Skeletal muscle tissue (tissue), 4 donors: Measurements from ENCODE around the gene CCDC137. TPM values are rescaled to one million over a fixed set of nuclear protein-coding genes. Genes with fewer than 3 reads are reported as not detected.
"Not testable (repeated sequence)": the region's sequence is repeated elsewhere in the genome, so short reads cannot be mapped to it uniquely, and the experiment has no call there.

Source experiments
- H3K27ac ChIP-seq: one replicate; pipeline ENCODE4 v1.7.0; 2013; ENCODE audit warnings: mild to moderate bottlenecking, low read depth, low read length, inconsistent platforms
- H3K27me3 ChIP-seq, 3 donors: one replicate each; pipeline ENCODE4 v1.7.0; 2013; ENCODE audit warnings: low read length in 3 of 3; ENCODE audit not compliant: control insufficient read depth in 3 of 3, insufficient read depth in 3 of 3
- H3K36me3 ChIP-seq, 3 donors: one replicate each; pipeline ENCODE4 v1.7.0; 2013; ENCODE audit warnings: low read length in 3 of 3; ENCODE audit not compliant: control insufficient read depth in 3 of 3, insufficient read depth in 3 of 3
- H3K4me1 ChIP-seq, 3 donors: one replicate each; pipeline ENCODE4 v1.7.0; 2013; ENCODE audit warnings: low read length in 3 of 3, mild to moderate bottlenecking in 3 of 3; ENCODE audit not compliant: control insufficient read depth in 3 of 3, insufficient read depth in 3 of 3
- H3K4me3 ChIP-seq, 3 donors: one replicate each; pipeline ENCODE4 v1.7.0; 2013; ENCODE audit warnings: low read length in 3 of 3
- H3K9ac ChIP-seq, 3 donors: one replicate each; pipeline ENCODE4 v1.7.0; 2013; ENCODE audit warnings: low read length in 3 of 3, mild to moderate bottlenecking in 3 of 3, moderate library complexity in 2 of 3, low read depth in 1 of 3
- H3K9me3 ChIP-seq, 3 donors: one replicate each; pipeline ENCODE4 v1.7.0; 2013; ENCODE audit warnings: low read length in 3 of 3; ENCODE audit not compliant: control insufficient read depth in 3 of 3
- total RNA-seq: library from RNA; depleted of rRNA; stranded (reverse); fragments of >200 nt; gene quantifications from one replicate; pipeline ENCODE4 v1.2.3, GENCODE V29; 2014
- donor health status: Osteomylitis.

The CCDC137 gene, protein sequence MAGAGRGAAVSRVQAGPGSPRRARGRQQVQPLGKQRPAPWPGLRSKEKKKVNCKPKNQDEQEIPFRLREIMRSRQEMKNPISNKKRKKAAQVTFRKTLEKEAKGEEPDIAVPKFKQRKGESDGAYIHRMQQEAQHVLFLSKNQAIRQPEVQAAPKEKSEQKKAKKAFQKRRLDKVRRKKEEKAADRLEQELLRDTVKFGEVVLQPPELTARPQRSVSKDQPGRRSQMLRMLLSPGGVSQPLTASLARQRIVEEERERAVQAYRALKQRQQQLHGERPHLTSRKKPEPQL
- total RNA-seq: 5.7 TPM

DNA sequence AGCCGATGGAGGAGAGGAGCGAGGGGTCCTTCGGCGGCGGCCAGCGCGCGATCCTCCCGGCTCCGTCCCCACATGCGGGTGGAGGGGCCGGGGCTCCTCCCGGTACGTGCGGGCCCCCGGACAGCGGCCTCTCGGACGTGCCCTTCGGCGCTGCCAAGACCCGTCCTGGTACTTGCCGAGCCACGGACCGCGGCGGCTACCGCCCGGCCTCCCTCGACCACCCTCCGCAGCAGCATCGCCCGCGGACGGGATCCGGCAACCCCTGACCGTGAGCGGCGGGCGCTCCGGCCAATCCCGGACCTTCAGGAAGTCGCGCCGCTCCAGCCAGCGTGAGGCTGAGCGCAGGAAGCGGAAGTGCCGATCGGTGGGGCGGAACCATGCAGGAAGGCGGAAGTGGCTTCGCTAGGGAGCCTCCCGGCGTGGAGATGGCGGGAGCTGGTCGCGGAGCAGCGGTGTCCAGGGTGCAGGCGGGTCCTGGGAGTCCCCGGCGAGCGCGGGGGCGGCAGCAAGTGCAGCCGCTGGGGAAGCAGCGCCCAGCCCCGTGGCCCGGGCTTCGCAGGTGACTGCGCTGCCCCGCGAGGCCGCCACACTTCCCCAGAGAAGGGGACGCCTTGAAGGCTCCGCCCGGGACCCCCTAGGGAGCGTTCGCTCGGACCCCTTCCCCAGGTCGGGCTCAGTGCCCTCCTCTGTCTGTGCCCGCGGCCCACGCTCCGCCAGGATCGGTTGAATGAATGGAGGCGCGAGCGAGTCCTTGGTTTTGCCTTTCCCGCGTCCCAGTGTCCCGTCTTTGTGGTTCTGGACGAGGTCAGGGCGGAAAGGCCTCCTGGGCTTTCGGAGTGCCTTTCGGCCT lies at the start of gene CCDC137, which contains the start of gene OXLD1:
CCDC137 (plus strand) TSS at position 396 of the 850 bp plus-strand sequence; CDS start at position 426, 30 bp downstream.
OXLD1 (minus strand) TSS at position 264 of the 850 bp plus-strand sequence; CDS start at position 236, 28 bp downstream.
- H3K9ac ChIP-seq: peak within 1 kb of the TSS; percentile 83 to 92 (median 92)
- H3K27ac ChIP-seq: peak within 1 kb of the TSS; percentile 70
- H3K4me1 ChIP-seq: peaks cover 16 to 33% (median 21%) of the 10 kb centered on the region in 3 donors
- no peaks in the 10 kb centered on the region for H3K27me3 ChIP-seq
- peaks cover 9 to 19% (median 18%) of the 10 kb centered on the region in 3 donors for H3K36me3 ChIP-seq
- no peaks in the 10 kb centered on the region for H3K9me3 ChIP-seq
- peak within 1 kb of the TSS; percentile 80 to 91 (median 91) for H3K4me3 ChIP-seq

DNA sequence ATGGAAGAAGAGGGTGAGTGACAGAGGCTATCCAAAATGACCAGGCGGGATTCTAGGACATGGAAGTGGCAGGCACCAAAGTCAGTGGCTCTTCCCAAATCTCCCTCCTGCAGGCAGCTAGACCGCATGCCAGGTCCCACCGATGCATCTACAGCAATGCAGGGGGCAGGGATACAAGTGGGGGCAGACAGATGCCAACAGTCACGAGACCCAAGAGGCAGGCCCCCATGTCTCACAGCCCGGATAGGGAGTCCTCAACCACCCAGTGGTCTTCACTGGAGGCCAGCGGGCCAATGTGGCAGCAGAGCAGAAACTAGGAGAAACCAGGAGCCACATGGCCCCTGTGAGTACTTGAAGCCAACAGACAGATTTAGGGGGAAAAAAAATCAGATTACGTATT lies 49.7 kb upstream of the CCDC137 start:
- Histone ChIP-seq H3K4me1 (peaks cover 21 to 35% (median 22%) of the 10 kb centered on the region in 3 donors), H3K27me3 (no peaks in the 10 kb centered on the region), H3K4me3 (no peak overlapping the region), H3K36me3 (peaks cover 38 to 60% (median 41%) of the 10 kb centered on the region in 3 donors), H3K9me3 (no peaks in the 10 kb centered on the region), H3K9ac (no peak overlapping the region), H3K27ac (no peak overlapping the region)

DNA sequence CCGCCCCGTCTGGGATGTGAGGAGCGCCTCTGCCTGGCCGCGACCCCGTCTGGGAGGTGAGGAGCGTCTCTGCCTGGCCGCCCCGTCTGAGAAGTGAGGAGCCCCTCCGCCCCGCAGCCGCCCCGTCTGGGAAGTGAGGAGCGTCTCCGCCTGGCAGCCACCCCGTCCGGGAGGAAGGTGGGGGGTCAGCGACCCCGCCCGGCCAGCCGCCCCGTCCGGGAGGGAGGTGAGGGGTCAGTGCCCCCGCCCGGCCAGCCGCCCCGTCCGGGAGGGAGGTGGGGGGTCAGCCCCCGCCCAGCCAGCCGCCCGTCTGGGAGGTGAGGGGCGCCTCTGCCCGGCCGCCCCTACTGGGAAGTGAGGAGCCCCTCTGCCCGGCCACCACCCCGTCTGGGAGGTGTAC lies 48.2 kb upstream of the CCDC137 start:
- not testable (repeated sequence) for H3K27ac ChIP-seq, H3K27me3 ChIP-seq, H3K9ac ChIP-seq, H3K9me3 ChIP-seq, H3K4me3 ChIP-seq
- Histone ChIP-seq H3K36me3 (peaks cover 31 to 57% (median 35%) of the 10 kb centered on the region in 3 donors), H3K4me1 (peaks cover 18 to 26% (median 22%) of the 10 kb centered on the region in 3 donors)

DNA sequence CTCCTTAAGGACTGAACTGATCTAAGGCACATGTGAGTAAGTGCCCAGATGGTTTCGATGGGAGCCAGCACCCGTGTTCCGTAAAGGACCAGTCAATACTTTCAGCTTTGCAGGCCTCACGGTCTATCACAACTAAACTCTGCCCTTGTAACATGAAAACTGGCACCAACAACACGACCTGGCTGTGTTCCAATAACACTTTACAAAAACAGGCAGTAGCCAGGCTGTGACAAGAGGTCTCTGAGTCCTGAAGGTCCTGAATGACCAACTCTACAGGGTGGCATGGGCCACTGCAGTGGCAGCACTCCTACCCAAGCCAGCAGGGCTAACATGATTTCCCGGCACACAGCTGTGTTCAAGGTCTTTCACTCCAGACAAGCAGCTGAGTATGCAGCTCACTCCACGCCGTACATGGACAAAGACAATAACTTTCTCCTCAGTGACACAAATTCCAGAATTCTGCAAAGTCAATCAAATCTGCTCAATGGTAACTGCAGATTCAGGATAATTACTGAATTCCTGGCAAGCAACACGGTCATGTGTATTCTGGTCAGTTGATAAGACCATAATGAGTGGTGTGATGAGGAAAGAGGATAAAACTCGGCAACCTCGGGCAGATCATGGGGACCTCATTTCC lies 44.9 kb upstream of the CCDC137 start:
- no peak overlapping the region for H3K4me3 ChIP-seq
- peak overlapping the region in 1 of 3 donors; percentile 10 for H3K9ac ChIP-seq
- peaks cover 44 to 61% (median 45%) of the 10 kb centered on the region in 3 donors for H3K36me3 ChIP-seq
- no peak overlapping the region for H3K27ac ChIP-seq
- H3K4me1 ChIP-seq: peaks cover 5 to 9% (median 6%) of the 10 kb centered on the region in 3 donors
- H3K27me3 ChIP-seq: no peaks in the 10 kb centered on the region
- H3K9me3 ChIP-seq: no peaks in the 10 kb centered on the region

DNA sequence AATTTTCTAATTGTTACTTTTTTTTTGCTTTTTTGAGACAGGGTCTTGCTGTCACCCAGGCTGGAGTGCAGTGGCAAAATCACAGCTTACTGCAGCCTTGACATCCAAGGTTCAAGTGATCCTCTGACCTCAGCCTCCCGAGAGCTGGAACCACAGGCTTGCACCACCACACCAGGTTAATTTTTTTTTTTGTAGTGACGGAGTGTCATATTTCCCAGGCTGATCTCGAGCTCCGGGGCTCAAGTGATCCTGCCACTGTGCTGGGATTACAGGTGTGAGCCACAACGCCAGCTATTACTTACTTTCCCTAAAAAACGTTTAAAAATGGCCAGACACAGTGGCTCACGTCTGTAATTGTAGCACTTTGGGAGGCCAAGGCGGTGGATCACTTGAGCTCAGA lies 36.3 kb upstream of the CCDC137 start:
- Histone ChIP-seq H3K27ac (no peak overlapping the region), H3K9ac (peak overlapping the region in 1 of 3 donors; percentile 3), H3K36me3 (peaks cover 13 to 32% (median 29%) of the 10 kb centered on the region in 3 donors), H3K27me3 (no peaks in the 10 kb centered on the region), H3K4me3 (no peak overlapping the region), H3K4me1 (peaks cover 3 to 17% (median 14%) of the 10 kb centered on the region in 3 donors), H3K9me3 (no peaks in the 10 kb centered on the region)

DNA sequence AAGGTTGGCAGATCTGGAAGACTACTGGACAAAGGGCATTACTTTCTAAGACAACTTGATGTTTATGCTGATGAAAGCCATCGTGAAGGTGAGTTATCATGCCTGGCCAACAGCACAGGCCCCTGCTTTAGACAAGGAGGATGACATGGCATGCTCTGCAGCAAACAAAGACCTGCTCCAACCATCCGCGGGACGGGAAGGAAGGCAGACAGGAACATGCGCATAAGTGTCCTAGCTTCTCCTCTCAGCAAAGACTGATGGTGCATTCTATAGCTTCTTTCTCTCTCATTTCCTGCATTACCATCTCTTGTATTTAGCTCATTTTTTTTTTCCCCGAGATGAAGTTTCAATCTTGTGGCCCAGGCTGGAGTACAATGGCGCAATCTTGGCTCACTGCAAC lies 35.1 kb upstream of the CCDC137 start:
- H3K36me3 ChIP-seq: peaks cover 7 to 23% (median 21%) of the 10 kb centered on the region in 3 donors
- H3K4me3 ChIP-seq: no peak overlapping the region
- peaks cover 11 to 27% (median 23%) of the 10 kb centered on the region in 3 donors for H3K4me1 ChIP-seq
- H3K27me3 ChIP-seq: no peaks in the 10 kb centered on the region
- no peak overlapping the region for H3K27ac ChIP-seq
- H3K9me3 ChIP-seq: no peaks in the 10 kb centered on the region
- H3K9ac ChIP-seq: no peak overlapping the region

DNA sequence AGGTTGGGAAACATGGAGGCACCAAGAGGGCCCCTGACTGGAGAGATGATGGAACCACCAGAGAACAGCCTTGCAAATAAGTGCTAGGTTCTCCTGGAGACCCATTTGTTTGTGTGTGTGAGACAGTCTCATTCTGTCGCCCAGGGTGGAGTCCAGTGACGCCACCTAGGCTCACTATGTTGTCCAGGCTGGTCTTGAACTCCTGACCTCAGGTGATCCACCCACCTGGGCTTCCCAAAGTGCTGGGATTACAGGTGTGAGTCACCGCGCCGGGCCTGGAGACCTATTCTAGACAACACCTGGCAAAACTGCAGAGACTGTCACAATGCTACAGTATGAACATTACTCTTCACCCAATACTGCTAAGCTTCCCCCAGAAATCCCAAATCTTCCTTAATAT lies 31.1 kb upstream of the CCDC137 start:
- Histone ChIP-seq H3K27ac (peak overlapping the region; percentile 94), H3K9me3 (no peaks in the 10 kb centered on the region), H3K27me3 (no peaks in the 10 kb centered on the region), H3K9ac (peak overlapping the region in 2 of 3 donors; percentile 97 to 98), H3K4me1 (peaks cover 14 to 25% (median 23%) of the 10 kb centered on the region in 3 donors), H3K4me3 (peak overlapping the region; percentile 82 to 99 (median 92)), H3K36me3 (peaks cover 2 to 4% (median 3%) of the 10 kb centered on the region in 3 donors)

DNA sequence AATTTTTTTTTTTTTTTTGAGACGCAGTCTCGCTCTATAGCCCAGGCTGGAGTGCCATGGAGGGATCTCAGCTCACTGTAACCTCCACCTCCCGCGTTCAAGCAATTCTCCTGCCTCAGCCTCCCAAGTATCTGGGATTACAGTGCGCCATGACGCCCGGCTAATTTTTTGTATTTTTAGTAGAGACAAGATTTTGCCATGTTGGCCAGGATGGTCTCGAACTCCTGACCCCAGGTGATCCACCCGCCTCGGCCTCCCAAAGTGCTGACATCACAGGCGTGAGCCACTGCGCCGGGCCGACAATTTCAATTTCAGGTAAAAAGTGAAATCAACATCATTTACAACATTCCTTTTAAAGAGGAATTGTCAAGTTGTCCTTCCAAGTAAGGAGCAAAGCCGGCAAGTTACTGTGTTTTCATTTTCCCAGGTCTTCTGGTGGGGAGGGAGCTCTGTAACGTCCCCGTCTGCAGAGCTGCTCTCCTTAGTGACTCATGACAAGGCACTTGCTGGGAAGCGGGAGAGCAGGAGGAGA lies 30.5 kb upstream of the CCDC137 start:
- Histone ChIP-seq H3K4me3 (peak overlapping the region; percentile 82 to 99 (median 92)), H3K27ac (peak overlapping the region; percentile 94), H3K9me3 (no peaks in the 10 kb centered on the region), H3K4me1 (peaks cover 14 to 22% (median 22%) of the 10 kb centered on the region in 3 donors), H3K9ac (peak overlapping the region; percentile 95 to 98 (median 97)), H3K36me3 (peaks cover 2 to 4% (median 3%) of the 10 kb centered on the region in 3 donors), H3K27me3 (no peaks in the 10 kb centered on the region)

DNA sequence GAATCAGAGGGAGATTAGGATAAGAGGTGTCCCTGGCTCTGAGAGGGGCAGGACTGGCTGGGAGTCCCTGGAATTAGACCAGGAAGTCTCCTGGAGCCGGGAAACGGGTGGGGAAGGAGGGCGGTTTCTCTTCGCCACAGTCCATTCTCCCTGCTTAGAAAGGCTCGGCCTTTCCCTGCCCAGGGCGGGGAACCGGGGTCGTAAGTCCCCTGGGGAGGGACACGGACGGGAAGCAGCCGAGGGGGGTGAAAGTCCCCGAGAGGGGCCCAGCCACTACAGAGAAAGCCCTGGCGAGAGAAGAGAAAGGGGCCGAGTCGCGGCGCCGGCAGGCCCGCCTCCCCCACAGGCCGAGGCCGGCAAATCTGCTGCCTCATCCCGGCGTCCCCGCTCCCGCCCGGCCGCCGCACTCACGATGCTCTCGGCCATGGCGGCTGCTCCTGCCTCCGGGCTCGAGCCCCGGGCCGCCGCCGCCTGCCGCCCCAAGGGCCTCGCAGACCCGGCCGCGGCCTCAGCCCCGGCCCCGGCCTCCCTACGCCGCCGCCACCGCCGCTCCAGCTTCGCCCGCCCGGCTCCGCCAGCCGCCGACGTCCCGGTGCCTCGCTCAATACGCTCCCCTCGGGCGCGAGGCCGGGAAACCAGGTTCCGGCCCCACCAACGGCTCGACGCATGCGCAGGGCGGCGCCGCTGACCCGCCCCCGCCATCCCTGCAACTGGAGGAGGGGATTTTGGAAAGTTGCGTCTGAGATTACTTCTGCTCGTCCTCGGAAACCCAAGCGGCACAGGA lies 29.8 kb upstream of the CCDC137 start, which contains the start of the genes NPLOC4 and TSPAN10:
NPLOC4 (minus strand) TSS at position 608 of the 784 bp plus-strand sequence; CDS start at position 426, 182 bp downstream.
TSPAN10 (plus strand) TSS at position 692 of the 784 bp plus-strand sequence. CDS start 5,217 bp downstream, outside the sequence.
- peak within 1 kb of the TSS; percentile 94 for H3K27ac ChIP-seq
- no peaks in the 10 kb centered on the region for H3K27me3 ChIP-seq
- peaks cover 14 to 22% (median 22%) of the 10 kb centered on the region in 3 donors for H3K4me1 ChIP-seq
- no peaks in the 10 kb centered on the region for H3K9me3 ChIP-seq
- H3K36me3 ChIP-seq: peaks cover 0 to 4% (median 3%) of the 10 kb centered on the region in 3 donors
- peak within 1 kb of the TSS; percentile 82 to 99 (median 92) for H3K4me3 ChIP-seq
- peak within 1 kb of the TSS; percentile 95 to 98 (median 97) for H3K9ac ChIP-seq
